Measurements from ENCODE around the gene QSOX1. TPM values are rescaled to one million over a fixed set of nuclear protein-coding genes. Genes with fewer than 3 reads are reported as not detected.

QSOX1 gene
- total RNA-seq, 4 donors from 2014 or later, result 104 to 138 (median 107) TPM

DNA sequence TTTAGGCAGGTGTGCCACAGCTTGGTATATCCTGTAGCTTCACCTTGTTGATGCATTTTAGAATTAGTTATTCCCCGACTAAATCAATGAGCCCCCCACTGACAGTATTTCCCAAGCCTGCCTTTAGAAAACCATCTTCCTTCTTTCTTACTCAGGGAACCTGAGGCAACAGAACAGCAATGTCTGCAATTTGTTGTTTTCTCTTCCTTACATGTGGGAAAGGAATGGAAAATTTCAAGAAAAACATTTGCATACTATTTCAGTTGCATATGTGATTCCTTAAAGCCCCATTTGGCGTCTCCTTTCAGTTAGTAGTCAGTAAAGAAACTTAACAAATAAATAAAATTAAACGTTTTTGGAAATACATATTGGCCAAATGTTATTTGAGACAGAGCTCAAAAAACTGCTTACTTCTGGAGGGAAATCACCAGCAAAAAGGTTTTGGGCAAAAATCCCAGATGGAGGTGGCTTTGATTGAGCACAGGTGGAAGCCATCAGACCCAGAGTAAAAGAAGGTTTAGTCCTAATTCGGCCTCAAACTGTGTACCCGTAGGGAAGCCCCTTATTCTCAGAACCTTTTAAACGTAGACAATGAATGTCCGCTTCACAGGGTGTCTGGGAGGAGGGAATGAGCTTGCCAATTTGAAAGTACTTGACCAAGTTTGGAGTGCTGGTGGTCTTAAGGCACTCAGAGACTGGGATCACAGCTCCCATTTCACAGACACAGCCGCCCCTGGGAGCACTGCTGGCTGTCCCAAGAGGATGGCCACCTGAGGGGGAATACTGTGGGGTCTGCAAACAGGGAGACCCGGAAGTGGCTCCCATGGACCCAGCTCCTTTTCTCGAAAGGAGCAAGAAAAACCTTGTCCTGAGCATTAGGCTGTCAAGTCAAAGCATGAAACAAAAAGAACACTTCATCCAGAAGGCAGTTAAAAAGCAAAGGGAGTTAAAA, 84.8 kb downstream of the QSOX1 start:
- Histone ChIP-seq H3K4me3 (no peak overlapping the region), H3K36me3 (no peaks in the 10 kb centered on the region), H3K27ac (replicated peaks in 1 of 4) (no peak overlapping the region), H3K4me1 (peaks cover 16 to 26% (median 20%) of the 10 kb centered on the region in 4 donors), H3K27me3 (peaks cover 12 to 100% (median 59%) of the 10 kb centered on the region in 4 donors), H3K9me3 (no peaks in the 10 kb centered on the region)
- TF ChIP-seq POLR2AphosphoS5 (IDR thresholded peaks at IDR 0.05) (no peak), EP300 (IDR thresholded peaks at IDR 0.05) (no peak), POLR2A (IDR thresholded peaks at IDR 0.05; ENCODE audit: low read depth) (no peak)
- TF ChIP-seq, protein P1, sequence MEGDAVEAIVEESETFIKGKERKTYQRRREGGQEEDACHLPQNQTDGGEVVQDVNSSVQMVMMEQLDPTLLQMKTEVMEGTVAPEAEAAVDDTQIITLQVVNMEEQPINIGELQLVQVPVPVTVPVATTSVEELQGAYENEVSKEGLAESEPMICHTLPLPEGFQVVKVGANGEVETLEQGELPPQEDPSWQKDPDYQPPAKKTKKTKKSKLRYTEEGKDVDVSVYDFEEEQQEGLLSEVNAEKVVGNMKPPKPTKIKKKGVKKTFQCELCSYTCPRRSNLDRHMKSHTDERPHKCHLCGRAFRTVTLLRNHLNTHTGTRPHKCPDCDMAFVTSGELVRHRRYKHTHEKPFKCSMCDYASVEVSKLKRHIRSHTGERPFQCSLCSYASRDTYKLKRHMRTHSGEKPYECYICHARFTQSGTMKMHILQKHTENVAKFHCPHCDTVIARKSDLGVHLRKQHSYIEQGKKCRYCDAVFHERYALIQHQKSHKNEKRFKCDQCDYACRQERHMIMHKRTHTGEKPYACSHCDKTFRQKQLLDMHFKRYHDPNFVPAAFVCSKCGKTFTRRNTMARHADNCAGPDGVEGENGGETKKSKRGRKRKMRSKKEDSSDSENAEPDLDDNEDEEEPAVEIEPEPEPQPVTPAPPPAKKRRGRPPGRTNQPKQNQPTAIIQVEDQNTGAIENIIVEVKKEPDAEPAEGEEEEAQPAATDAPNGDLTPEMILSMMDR (IDR thresholded peaks at IDR 0.05), result no peak
- no peak for DNase-seq (ENCODE audit: extremely low spot score)
- intact Hi-C loops (cut with DNase I), result no loop called here
- 13% methylated on average over 10 of the region's 10 CpGs for WGBS

DNA sequence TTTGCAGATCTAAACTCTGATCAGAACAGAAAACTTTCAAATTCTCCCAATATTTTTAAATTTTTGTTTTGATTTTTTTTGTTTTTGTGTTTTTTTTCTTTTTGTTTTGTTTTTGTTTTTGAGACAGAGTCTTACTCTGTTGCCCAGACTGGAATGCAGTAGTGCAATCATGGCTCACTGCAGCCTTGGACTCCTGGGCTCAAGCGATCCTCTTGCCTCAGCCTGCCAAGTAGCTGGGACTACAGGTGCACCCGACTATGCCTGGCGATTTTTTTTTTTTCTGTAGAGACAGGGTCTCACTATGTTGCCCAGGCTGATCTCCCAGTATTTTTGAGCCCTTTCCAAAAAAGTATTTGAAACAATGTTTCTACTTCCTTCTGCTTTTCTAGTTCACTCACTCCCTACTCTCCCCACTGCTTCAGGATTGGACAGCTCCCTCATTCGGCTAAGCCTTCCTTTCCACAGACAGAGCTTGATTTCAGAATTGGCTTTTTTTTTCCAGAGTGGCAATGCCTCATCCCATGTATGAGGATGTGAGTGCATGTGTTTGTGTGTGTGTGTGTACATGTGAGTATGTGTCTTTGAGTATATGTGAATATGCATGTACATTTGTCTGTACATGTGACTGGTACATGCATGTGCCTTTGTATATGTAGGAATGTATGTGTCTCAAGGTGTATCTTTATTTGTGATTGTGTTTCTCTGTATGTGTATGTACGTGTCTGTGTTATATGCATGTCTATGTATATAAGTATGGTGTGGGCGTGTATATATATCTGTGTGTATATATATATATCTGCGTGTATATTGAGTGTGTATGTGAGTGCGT, 87.3 kb downstream of the QSOX1 start:
- Histone ChIP-seq H3K27me3 (peaks cover 8 to 90% (median 34%) of the 10 kb centered on the region in 4 donors), H3K9me3 (no peaks in the 10 kb centered on the region), H3K27ac (replicated peaks in 1 of 4) (no peak overlapping the region), H3K4me3 (no peak overlapping the region), H3K4me1 (peaks cover 0 to under 1% (median 0%) of the 10 kb centered on the region in 4 donors), H3K36me3 (no peaks in the 10 kb centered on the region)
- TF ChIP-seq POLR2AphosphoS5 (IDR thresholded peaks at IDR 0.05), result no peak
- no peak for TF ChIP-seq EP300 (IDR thresholded peaks at IDR 0.05)
- TF ChIP-seq POLR2A (IDR thresholded peaks at IDR 0.05; ENCODE audit: low read depth), result no peak
- TF ChIP-seq, protein P1 (IDR thresholded peaks at IDR 0.05), result no peak
- intact Hi-C loops (cut with DNase I), result no loop called here
- 75% methylated on average over 8 of the region's 8 CpGs for WGBS
- DNase-seq (ENCODE audit: extremely low spot score), result no peak

DNA sequence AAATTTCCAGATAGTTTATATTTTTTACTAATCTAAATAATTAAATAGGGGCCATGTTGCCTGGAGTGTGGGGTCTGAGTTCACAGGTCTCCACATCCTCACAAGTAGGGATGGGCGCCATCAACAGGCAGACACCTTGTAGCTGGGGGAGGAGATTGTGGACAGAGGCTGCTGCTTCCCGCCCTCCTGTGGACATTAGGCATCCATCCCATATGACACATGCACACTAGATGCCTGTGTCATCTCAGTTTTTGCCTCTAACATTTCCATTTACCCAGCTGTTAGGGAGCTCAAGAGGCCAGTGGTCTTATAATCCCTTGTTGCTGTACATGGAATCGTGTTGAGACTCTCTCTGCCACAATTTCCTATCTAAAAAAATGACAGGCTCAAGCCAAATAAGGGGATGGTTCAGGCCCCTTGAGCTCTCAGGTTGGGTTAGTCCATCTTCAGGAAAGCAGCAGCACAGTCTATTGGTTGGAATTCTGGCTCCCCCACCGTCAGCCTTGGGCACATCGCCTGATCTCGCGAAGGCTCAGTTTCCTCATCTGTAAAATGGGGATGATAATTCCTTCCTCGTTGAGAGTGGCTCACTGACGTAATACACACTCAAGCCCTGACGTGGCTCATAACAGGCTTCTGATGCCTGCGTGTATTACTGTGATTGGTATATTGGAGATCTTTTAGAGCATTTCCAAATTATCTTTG, 89.0 kb downstream of the QSOX1 start:
- no peak overlapping the region for H3K4me3 ChIP-seq
- WGBS, result 90% methylated on average over 11 of the region's 11 CpGs
- no peak for TF ChIP-seq EP300 (IDR thresholded peaks at IDR 0.05)
- H3K27me3 ChIP-seq, result peaks cover 8 to 73% (median 18%) of the 10 kb centered on the region in 4 donors
- DNase-seq (ENCODE audit: extremely low spot score), result no peak
- no peak overlapping the region for H3K27ac ChIP-seq (replicated peaks in 1 of 4)
- no peaks in the 10 kb centered on the region for H3K4me1 ChIP-seq
- intact Hi-C loops (cut with DNase I), result no loop called here
- H3K36me3 ChIP-seq, result no peaks in the 10 kb centered on the region
- H3K9me3 ChIP-seq, result no peaks in the 10 kb centered on the region

DNA sequence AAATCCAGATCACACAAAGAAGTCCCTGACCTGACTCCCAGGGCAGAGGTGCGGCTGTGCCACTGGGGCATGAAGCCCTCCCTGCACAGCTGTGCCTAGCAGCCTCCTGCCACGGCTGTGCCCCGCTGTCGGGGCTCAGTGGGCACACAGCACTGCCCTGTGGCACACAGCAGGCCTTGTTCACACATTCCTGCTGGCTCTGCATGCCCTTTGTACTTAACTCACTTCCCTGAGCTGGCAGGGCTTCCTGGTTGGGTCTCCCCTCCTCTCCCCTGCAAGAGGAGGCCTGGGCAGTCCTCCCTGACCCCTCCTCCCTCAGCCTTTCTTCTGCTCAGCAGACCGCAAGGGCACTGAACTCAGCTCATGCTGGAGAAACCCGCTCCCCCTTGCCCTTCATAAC, 90.2 kb downstream of the QSOX1 start:
- 78% methylated on average over 5 of the region's 6 CpGs for whole genome bisulfite sequencing
- Histone ChIP-seq H3K9me3 (no peaks in the 10 kb centered on the region), H3K27ac (replicated peaks in 1 of 4) (no peak overlapping the region), H3K4me3 (no peak overlapping the region), H3K36me3 (no peaks in the 10 kb centered on the region), H3K27me3 (peaks cover 0 to 68% (median 6%) of the 10 kb centered on the region in 4 donors), H3K4me1 (no peaks in the 10 kb centered on the region)
- DNase-seq (ENCODE audit: extremely low spot score), result no peak
- TF ChIP-seq POLR2AphosphoS5 (IDR thresholded peaks at IDR 0.05) (no peak), POLR2A (IDR thresholded peaks at IDR 0.05; ENCODE audit: low read depth) (no peak), EP300 (IDR thresholded peaks at IDR 0.05) (no peak)
- TF ChIP-seq, protein P1 (IDR thresholded peaks at IDR 0.05), result no peak
- intact Hi-C loops (cut with DNase I), result no loop called here

All from esophagus muscularis mucosa (tissue), 4 donors.